HTERT RPE-1 (cell line): Measurements from ENCODE around the gene TP53I13.

Experiments used
- in situ Hi-C: fragments of 300-500 bp; cut with MboI; formaldehyde crosslinking; loops from 4 replicates; pipeline ENCODE4 v1.14.3; 2020; ENCODE audit warnings: low sequenced_read_pairs

The TP53I13 gene

GRCh38 chr17:29613856-29614255 lies 45.4 kb downstream of the TP53I13 start:
- in situ Hi-C loops: no loop called here

DNA sequence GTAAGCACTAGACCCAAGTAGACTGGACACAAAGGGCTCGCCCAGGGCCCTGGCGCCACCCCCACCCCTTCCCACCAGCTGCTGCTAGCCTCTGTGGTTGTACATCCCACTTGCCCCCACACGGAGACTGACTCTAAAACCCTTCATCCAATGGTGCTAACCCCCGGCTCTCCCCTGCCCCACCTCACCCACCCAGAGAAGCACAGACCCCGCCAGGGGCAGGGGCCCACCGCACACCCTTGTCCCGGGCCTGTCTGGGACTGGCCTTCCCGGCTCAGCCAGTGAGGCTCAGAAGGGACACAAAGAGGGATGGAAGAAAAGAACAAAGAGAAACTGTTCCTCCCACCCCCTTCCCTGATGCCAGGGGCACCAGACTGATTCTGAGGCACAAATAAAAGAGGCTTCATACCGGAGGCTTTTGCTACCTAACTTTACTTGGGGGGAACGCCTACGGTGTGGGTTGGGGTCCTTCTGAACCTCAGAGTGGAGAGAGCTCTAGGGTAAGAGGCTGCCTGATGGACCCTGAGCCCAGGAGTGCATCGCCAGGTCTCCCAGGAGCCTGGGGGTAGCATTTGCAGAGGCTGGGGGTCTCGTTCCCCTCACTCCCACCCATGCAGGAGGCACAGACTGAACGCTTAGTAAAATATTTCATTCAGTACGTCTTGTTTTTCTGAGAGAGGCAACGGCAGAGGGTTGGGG lies 46.0 kb downstream of the TP53I13 start:
- in situ Hi-C loops: no loop called here

DNA sequence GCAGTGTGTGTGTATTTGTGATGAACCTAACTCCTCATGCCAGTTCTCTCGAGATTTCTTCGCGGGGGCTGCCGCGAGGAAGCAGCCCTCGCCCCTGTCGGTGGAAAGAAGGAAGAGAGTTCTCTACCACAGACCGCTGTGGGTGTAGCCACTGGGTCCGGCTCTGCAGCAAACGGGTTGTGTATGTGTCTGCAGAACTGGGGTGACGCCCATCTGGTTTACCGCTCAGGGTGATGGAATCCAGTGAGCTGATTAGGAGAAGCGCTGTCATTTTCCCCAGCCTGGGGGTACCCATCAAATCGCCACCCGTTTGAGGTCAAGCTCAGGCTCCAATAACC lies 46.5 kb downstream of the TP53I13 start:
- in situ Hi-C loops: no loop called here

DNA sequence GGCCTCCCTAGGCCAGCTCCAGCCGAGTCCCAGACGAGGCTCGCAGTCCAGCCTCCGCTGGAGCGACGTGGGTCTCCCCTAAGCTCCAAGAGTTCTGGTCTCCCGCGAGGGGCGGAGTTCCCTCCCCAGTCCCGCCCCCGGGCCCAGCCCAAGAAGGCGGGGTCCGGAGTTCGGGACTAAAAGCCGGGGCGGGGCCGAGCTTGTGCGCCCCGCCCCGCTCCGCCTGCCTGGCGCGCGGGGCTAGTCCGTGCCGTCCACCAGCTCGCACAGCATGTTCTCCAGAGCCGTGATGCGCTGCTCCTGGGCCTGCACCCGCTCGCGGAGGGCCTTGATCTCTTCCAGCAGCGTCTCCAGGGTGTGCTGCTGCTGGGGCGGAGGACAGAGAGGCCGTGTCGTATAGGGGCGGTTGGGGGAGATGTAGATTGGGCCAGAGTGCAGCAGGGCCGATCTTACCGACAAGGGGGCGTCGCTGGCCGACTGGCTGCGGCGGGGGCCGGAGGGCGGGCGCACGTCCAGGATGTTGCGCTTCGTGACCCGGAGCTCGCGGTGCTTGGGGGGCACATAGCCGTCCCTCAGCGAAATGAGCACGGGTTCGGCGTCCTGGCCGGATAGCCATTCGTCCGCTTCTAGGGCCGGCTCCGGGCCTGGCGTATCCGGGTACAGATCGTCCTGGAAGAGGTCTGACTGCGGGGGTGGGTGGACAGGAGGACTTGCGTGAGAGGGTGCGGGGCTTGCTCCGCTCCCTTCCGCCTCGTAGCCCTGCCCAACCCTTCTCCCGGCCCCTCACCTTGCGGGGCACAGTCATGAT lies 47.2 kb downstream of the TP53I13 start:
- in situ Hi-C loops: no loop called here

DNA sequence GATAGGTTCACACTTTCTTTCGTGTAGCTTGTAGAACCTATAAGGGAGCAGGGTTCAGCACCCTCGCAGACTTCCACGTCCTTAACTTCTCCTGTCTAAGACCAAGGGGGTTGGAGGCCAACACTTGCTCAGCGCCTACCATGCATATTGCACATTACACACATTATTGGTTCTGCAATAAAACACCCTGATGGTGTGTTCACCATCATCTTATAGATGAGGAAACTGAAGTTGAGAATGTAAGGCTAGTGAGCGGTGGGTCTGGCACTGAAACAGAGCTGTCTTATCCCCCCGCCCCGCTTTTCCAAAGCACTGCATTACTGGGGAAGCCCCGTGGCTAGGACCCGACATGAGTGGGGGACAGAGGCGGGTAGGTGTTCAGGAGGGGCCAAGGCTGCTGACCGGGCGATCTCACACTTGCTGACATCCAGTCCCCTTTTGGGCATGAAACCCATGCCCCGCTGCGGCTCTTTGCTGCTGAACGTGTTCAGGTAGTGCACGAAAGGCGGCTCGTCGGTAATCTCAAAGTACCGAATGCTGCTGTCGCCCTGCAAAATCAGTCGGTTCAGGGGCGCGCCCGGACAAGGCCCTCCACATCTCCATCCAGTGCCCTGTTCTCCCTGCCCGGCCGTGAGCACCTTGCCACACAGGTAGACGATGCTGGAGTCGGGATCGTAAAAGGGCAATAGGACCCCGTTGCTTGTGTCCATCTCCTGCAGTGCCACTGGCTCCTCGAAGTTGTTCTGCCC lies 48.0 kb downstream of the TP53I13 start:
- in situ Hi-C loops: no loop called here

GRCh38 chr17:29617125-29617480 lies 48.6 kb downstream of the TP53I13 start:
- in situ Hi-C loops: no loop called here

DNA sequence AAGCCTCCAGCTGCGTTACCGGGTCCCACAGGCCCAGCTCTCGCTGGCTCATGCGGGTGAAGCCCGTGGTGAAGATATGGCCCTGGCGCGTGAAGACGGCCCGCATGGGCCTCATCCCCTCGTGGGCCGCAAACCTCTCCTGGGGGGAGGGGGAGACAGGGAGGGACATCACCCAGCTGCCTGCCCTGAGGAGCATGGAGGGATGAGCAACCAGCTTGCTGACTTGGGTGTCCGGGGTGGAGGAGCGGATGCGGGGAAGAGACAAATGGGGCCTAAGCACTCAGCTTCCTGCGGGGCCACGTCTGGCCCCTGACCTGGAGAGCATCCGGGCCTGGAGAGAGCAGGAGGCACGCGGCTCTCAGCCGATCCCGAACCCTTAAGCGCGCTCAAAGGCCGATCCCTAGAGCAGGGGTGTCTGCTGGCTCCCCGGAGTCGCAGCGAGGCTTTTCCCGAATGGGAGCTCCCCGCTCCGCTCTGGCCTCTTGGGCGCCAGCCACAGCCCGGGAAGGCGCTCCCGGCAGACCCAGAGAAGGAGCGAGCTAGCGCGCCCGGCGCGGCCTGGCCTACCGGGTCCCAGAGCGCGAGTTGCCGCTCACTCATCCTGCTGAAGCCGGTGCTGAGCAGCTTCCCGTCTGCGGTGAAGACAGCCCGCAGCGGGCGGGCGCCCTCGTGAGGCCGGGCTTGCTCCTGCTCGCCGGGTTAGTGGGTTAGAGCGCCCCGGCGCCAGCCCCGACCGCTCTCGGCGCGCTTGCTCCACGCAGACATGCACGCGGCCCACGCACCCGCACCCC lies 49.2 kb downstream of the TP53I13 start:
- in situ Hi-C loops: no loop called here

GRCh38 chr17:29618272-29619065 lies 50.0 kb downstream of the TP53I13 start:
- in situ Hi-C loops: no loop called here

GRCh38 chr17:29619251-29619650 lies 50.8 kb downstream of the TP53I13 start:
- in situ Hi-C loops: no loop called here

DNA sequence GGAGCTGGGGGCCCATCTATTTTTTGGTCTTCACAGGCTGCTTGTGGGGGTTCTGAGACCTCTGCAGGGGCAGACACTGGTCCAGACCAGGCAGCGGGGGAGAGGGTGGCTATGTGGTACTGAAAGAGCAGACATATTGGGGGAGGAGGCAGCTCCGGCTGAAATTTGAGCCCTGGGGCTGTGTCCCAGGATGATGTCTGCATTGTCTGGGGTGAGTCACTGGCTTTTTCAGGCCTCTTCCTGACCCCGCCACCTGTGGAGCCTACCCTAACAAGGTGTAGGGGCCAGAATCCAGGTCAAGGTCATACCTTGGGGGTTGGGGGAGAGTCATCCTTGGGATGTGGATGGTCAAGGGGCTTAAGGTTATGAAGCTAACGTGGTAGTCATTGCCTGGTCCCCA lies 51.8 kb downstream of the TP53I13 start:
- in situ Hi-C loops: no loop called here

DNA sequence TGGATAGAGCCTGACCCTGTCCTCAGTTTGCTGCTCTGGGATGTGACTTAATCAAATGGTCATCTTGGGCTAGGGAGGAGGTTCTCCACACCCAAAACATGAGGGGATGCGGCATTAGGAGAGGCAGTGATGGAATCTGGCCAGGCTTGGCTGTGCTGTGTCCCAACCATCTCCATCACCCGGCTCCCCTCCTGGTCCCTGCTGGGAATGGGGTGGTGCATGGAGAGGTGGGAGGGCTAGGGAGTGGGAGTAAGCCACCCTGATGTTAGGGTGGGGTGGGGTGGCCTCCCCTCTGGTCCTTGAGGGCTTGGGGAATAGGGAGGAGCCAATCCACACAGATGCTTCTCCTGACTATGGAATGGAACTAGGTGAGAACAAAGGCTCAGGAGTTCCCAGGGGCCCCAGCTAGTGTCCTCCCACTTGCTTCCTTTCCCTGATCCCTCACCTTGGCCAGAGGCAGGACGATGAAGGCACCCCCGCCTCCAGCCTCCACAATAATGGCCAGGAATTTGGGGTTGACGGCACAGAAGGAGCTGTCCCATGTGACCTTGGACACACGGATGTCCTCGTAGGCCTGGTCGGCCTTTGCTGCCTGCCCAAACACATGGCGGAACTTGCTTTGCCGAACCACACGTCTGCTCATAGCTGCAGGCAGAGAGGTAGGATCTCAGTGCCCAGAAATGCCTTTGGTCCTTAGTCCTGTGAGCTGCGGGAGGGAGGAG lies 52.4 kb downstream of the TP53I13 start:
- in situ Hi-C loops: no loop called here

GRCh38 chr17:29621751-29622194 lies 53.3 kb downstream of the TP53I13 start:
- in situ Hi-C loops: no loop called here
